Epithelial cell of proximal tubule (primary cell): ENCODE measurements around the gene HLA-DOB. TPM values are rescaled to one million over a fixed set of nuclear protein-coding genes. Genes with fewer than 3 reads are reported as not detected.

Experiments
- DNase-seq: peaks from one replicate; pipeline ENCODE4 v3.0.0-alpha.2; 2011; ENCODE audit warnings: low read depth
- H3K4me3 ChIP-seq: 2 replicates; pipeline ENCODE4 v1.5.1; 2011; ENCODE audit warnings: low read depth, mild to moderate bottlenecking, low read length
- total RNA-seq: library from RNA; depleted of rRNA; stranded (reverse); fragments of >200 nt; gene quantifications from 2 replicates; pipeline ENCODE4 v1.2.3, GENCODE V29; 2015
- TF ChIP-seq, protein P1 (sequence below): conservative IDR thresholded peaks from 2 replicates; pipeline ENCODE4 v1.5.1; 2012; ENCODE audit warnings: low read depth, mild to moderate bottlenecking, low read length

HLA-DOB gene
- total RNA-seq, 1 donor from 2014 or later = 0.58 TPM

- DNase-seq = no peak
- TF ChIP-seq, protein P1, sequence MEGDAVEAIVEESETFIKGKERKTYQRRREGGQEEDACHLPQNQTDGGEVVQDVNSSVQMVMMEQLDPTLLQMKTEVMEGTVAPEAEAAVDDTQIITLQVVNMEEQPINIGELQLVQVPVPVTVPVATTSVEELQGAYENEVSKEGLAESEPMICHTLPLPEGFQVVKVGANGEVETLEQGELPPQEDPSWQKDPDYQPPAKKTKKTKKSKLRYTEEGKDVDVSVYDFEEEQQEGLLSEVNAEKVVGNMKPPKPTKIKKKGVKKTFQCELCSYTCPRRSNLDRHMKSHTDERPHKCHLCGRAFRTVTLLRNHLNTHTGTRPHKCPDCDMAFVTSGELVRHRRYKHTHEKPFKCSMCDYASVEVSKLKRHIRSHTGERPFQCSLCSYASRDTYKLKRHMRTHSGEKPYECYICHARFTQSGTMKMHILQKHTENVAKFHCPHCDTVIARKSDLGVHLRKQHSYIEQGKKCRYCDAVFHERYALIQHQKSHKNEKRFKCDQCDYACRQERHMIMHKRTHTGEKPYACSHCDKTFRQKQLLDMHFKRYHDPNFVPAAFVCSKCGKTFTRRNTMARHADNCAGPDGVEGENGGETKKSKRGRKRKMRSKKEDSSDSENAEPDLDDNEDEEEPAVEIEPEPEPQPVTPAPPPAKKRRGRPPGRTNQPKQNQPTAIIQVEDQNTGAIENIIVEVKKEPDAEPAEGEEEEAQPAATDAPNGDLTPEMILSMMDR = no peak
- H3K4me3 ChIP-seq = no peak overlapping the region
Observed at GRCh38 chr6:32855467-32856174, 38.8 kb upstream of the HLA-DOB start.

- peak overlapping the region; percentile 88 for H3K4me3 ChIP-seq
- TF ChIP-seq, protein P1 = no peak
- DNase-seq = no peak
Observed at GRCh38 chr6:32854376-32855178, 37.8 kb upstream of the HLA-DOB start.

DNA sequence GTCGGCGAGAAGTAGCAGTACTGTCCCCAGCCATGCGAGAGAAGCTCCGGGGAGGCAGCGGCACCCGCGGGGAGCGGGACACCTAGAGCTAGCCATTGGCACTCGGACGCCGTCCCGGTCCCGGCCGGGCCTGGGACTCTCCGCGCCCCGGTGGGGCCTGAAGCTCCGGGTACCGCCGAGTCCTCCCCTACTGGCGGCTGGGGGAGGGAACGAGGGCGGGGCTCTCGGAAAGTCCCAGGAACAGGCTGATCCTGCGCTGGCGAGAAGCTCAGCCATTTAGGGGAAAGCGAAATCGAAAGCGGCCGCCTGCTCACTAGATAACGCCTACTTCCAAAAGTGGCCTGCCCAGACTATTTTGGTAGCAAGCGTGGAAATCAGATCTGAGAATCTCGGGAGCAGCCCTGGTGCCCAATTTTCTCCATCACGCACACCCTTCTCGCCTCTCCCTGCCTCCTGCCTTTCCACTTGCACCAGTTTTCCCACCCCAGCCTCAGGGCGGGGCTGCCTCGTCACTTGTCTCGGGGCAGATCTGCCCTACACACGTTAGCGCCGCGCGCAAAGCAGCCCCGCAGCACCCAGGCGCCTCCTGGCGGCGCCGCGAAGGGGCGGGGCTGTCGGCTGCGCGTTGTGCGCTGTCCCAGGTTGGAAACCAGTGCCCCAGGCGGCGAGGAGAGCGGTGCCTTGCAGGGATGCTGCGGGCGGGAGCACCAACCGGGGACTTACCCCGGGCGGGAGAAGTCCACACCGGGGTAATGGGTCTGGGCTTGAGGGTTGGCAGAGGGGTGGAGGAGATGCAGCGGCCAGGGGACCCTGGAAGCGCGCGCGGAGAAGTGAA, 37.0 kb upstream of the HLA-DOB start, which contains the start of the genes PSMB9 and TAP1:
Gene PSMB9 (plus strand): TSS at position 652 of the 835 bp plus-strand sequence. CDS start 38 bp downstream, at position 690.
Gene TAP1 (minus strand): TSS at position 164 of the 835 bp plus-strand sequence. CDS start 68 bp downstream, at position 96.
- TF ChIP-seq, protein P1 = peak; percentile 76
- H3K4me3 ChIP-seq = peak within 1 kb of the TSS; percentile 88
- DNase-seq = peak; percentile 64

DNA sequence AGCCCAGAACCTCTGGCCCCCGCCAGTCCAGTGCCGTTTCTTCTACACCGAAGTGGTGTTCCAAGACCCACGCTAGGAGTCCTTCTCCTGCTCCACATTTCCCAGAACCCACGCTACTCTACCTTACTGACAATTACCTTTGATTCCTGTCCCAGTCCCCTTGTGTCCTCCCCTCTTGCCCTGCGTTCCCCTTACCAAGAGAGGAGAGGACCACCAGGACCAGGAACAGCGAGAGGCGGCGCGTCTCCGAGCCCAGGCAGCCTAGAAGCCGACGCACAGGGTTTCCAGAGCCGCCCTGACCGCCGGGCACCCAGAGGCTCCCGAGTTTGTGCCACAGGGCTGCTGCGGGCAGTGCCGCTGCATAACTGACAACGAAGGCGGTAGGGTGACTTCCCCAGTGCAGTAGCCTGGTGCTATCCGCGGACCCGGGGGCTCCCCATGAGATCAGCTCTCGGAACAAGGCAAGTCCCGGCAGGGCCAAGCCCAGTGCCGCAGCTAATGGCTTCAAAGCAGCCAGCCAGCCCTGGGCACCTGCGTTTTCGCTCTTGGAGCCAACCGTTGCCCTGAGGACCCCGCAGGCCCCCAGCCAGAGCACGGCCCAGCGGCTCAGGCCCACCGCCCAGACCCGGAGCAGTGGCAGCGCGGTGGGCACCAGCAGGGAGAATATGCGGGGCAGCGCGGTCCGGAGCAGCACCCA, 36.2 kb upstream of the HLA-DOB start:
- TF ChIP-seq, protein P1 = no peak
- peak overlapping the region; percentile 88 for H3K4me3 ChIP-seq
- no peak for DNase-seq

GRCh38 chr6:32852018-32852843, 35.4 kb upstream of the HLA-DOB start:
- H3K4me3 ChIP-seq = peak overlapping the region; percentile 88
- TF ChIP-seq, protein P1 = no peak
- no peak for DNase-seq
